DND-41 (cell line): ENCODE measurements around the gene CHMP6.

Source experiments
- CTCF ChIP-seq: IDR thresholded peaks from 2 replicates; pipeline ENCODE4 v1.5.1; 2012; ENCODE audit warnings: borderline replicate concordance, low read length, moderate library complexity, mild to moderate bottlenecking; ENCODE audit not compliant: poor library complexity, severe bottlenecking; ENCODE audit errors: extremely low read depth
- EZH2 ChIP-seq: IDR thresholded peaks from 3 replicates; pipeline ENCODE4 v1.6.1; 2012; ENCODE audit warnings: borderline replicate concordance, low read depth, mild to moderate bottlenecking, moderate library complexity, low read length, inconsistent platforms; ENCODE audit not compliant: severe bottlenecking

GRCh38 chr17:80955671-80956280 is 35.9 kb upstream of the CHMP6 start:
- no peak for TF ChIP-seq CTCF
- TF ChIP-seq EZH2: no peak
